Kidney (tissue), 14 donors: ENCODE measurements around the gene MUC3A. TPM values are rescaled to one million over a fixed set of nuclear protein-coding genes. Genes with fewer than 3 reads are reported as not detected.
A peak's percentile ranks its signal among the peaks of the same experiment; 100 is the strongest.
"Not testable (repeated sequence)": the region's sequence is repeated elsewhere in the genome, so short reads cannot be mapped to it uniquely, and the experiment has no call there.

Source experiments
- DNase-seq, 5 donors: peaks; one replicate each; pipeline ENCODE4 v3.0.0-alpha.2; 2013 to 2020
- FAIRE-seq: peaks from 2 replicates; lab custom pipeline; 2012; peaks lifted over from hg19 to GRCh38; lab: Jason Lieb, UNC
- H3K27ac ChIP-seq, 2 donors: one replicate each; pipeline ENCODE4 v1.7.0; 2013; ENCODE audit warnings: low read depth in 2 of 2, low read length in 2 of 2, inconsistent platforms in 1 of 2
- H3K27me3 ChIP-seq: one replicate; pipeline ENCODE4 v1.7.1; 2013; ENCODE audit warnings: low read length, inconsistent platforms; ENCODE audit not compliant: control insufficient read depth, insufficient read depth
- H3K36me3 ChIP-seq, 3 donors: one replicate each; pipeline versions ENCODE4 v1.7.0 to v1.7.1; 2013; ENCODE audit warnings: low read length in 3 of 3, control low read depth in 1 of 3, inconsistent platforms in 1 of 3; ENCODE audit not compliant: insufficient read depth in 3 of 3, control insufficient read depth in 2 of 3
- H3K4me1 ChIP-seq, 3 donors: one replicate each; pipeline versions ENCODE4 v1.7.0 to v1.7.1; 2013; ENCODE audit warnings: low read length in 3 of 3, inconsistent platforms in 1 of 3, low read depth in 1 of 3; ENCODE audit not compliant: control insufficient read depth in 2 of 3, insufficient read depth in 2 of 3
- H3K4me3 ChIP-seq, 3 donors: one replicate each; pipeline versions ENCODE4 v1.7.0 to v1.8.1; 2013; ENCODE audit warnings: low read length in 3 of 3, control low read depth in 1 of 3, inconsistent platforms in 1 of 3
- H3K9ac ChIP-seq, 3 donors: one replicate each; pipeline versions ENCODE4 v1.7.0 to v1.7.1; 2013; ENCODE audit warnings: low read length in 3 of 3, control low read depth in 1 of 3, inconsistent platforms in 1 of 3
- H3K9me3 ChIP-seq, 3 donors: one replicate each; pipeline versions ENCODE4 v1.7.0 to v1.7.1; 2013; ENCODE audit warnings: low read length in 3 of 3, control low read depth in 1 of 3, inconsistent platforms in 1 of 3; ENCODE audit not compliant: control insufficient read depth in 2 of 3, insufficient read depth in 1 of 3
- CTCF ChIP-seq: IDR thresholded peaks from 3 replicates; pipeline ENCODE4 v1.5.1; 2012; ENCODE audit warnings: mild to moderate bottlenecking, moderate library complexity, borderline replicate concordance; ENCODE audit not compliant: insufficient read depth; ENCODE audit errors: extremely low read depth
- intact Hi-C: fragments of 100-400 bp; cut with DNase I; formaldehyde crosslinking; loops from one replicate; pipeline ENCODE4 v1.11.1; 2022
- polyA plus RNA-seq: library from polyadenylated mRNA; stranded (reverse); fragments of 350-450 nt; fragmentation: Illumina TruSeq; extraction: RNeasy Lipid Tissue Mini Kit (QIAGEN cat#74804); gene quantifications from one replicate; pipeline ENCODE4 v1.2.3, GENCODE V29; 2014; ENCODE audit warnings: low read depth, low replicate concordance; ENCODE audit not compliant: insufficient read depth
- total RNA-seq: library from RNA; stranded (reverse); fragmentation: NEBNext Ultra II Directional; extraction: Animal tissue kit (Norgen Biotek cat#: 25700); gene quantifications from one replicate; pipeline ENCODE4 v1.2.1, GENCODE V29; 2021
- donor health status: control.
- donor health status: control.
- donor health status: control.
- donor health status: control.
- donor health status: control.
- donor health status: DM: yes; HTN: yes; CAD: no.
- donor health status: Normal renal cell carcinoma (clear cell type).

Gene MUC3A
- total and polyA plus RNA-seq, 2 donors from 2014 or later = 0.65 to 39.1 TPM

- H3K27me3 ChIP-seq = no peaks in the 10 kb centered on the region
- no peaks in the 10 kb centered on the region for H3K4me1 ChIP-seq
- H3K9me3 ChIP-seq = no peaks in the 10 kb centered on the region
- DNase-seq (no peak), FAIRE-seq (no peak)
- no peak overlapping the region for H3K9ac ChIP-seq
- TF ChIP-seq CTCF = no peak
- H3K36me3 ChIP-seq = no peaks in the 10 kb centered on the region
- intact Hi-C loops = no loop called here
- H3K27ac ChIP-seq = no peak overlapping the region
- no peak overlapping the region for H3K4me3 ChIP-seq
These were observed 28.3 kb upstream of the MUC3A start for GRCh38 chr7:100921039-100921438.

GRCh38 chr7:100923616-100924015 is 25.7 kb upstream of the MUC3A start:
- H3K27ac ChIP-seq, H3K4me1 ChIP-seq, H3K9me3 ChIP-seq, H3K27me3 ChIP-seq, H3K36me3 ChIP-seq, FAIRE-seq, H3K9ac ChIP-seq, H3K4me3 ChIP-seq, intact Hi-C loops: not testable (repeated sequence)
- DNase-seq = peak in 1 of 5 donors; percentile 17

- no peak for TF ChIP-seq CTCF
- Histone ChIP-seq H3K4me1 (no peaks in the 10 kb centered on the region), H3K4me3 (no peak overlapping the region), H3K9me3 (peaks cover 0 to 4% (median 0%) of the 10 kb centered on the region in 3 donors), H3K27ac (no peak overlapping the region), H3K27me3 (no peaks in the 10 kb centered on the region), H3K36me3 (no peaks in the 10 kb centered on the region), H3K9ac (no peak overlapping the region)
- DNase-seq (no peak), FAIRE-seq (no peak)
- intact Hi-C loops = no loop called here
These were observed 19.5 kb upstream of the MUC3A start for GRCh38 chr7:100929808-100930174.

- intact Hi-C loops = no loop called here
These were observed 15.6 kb upstream of the MUC3A start for GRCh38 chr7:100933734-100934133.

GRCh38 chr7:100935381-100935780 is 14.0 kb upstream of the MUC3A start:
- H3K4me3 ChIP-seq, FAIRE-seq, H3K27ac ChIP-seq, H3K36me3 ChIP-seq, H3K4me1 ChIP-seq, DNase-seq, intact Hi-C loops, H3K9ac ChIP-seq, H3K9me3 ChIP-seq, H3K27me3 ChIP-seq: not testable (repeated sequence)

More at GRCh38 chr7:100933734-100934133, 15.6 kb upstream of the MUC3A start:
- no peaks in the 10 kb centered on the region for H3K4me1 ChIP-seq
- no peak overlapping the region for H3K27ac ChIP-seq
- H3K9me3 ChIP-seq = peaks cover 0 to 4% (median 0%) of the 10 kb centered on the region in 3 donors
- no peaks in the 10 kb centered on the region for H3K27me3 ChIP-seq
- no peaks in the 10 kb centered on the region for H3K36me3 ChIP-seq
- FAIRE-seq (no peak), DNase-seq (no peak)
- no peak overlapping the region for H3K4me3 ChIP-seq
- TF ChIP-seq CTCF = no peak
- H3K9ac ChIP-seq = no peak overlapping the region

- H3K27me3 ChIP-seq, H3K27ac ChIP-seq, H3K9ac ChIP-seq, H3K4me3 ChIP-seq, H3K4me1 ChIP-seq, H3K9me3 ChIP-seq, H3K36me3 ChIP-seq, DNase-seq, FAIRE-seq, intact Hi-C loops: not testable (repeated sequence)
These were observed 13.2 kb upstream of the MUC3A start for GRCh38 chr7:100936167-100936566.
